Heart right ventricle (tissue), 16 donors: ENCODE measurements around the gene HDGFL1. TPM values are rescaled to one million over a fixed set of nuclear protein-coding genes. Genes with fewer than 3 reads are reported as not detected.

ENCODE experiments used
- ATAC-seq, 8 donors: fragments of 200-7000 bp; cut with Tn5 transposase; one replicate each; pipeline ENCODE4 v1.9.1; 2020; ENCODE audit warnings: mild to moderate bottlenecking in 8 of 8, moderate library complexity in 8 of 8, moderate number of reproducible peaks in 1 of 8
- DNase-seq, 2 donors: peaks; one replicate each; pipeline ENCODE4 v3.0.0-alpha.2; 2020
- H3K27ac ChIP-seq, 10 donors: fragments of 200-600 bp; sonication (generic) in 2 of 10; one replicate each; pipeline versions ENCODE4 v1.5.0 to v1.8.0; 2020 to 2022; ENCODE audit warnings: mild to moderate bottlenecking in 3 of 10
- H3K27me3 ChIP-seq, 7 donors: fragments of 200-600 bp; one replicate each; pipeline ENCODE4 v1.8.0; 2021 to 2022; ENCODE audit warnings: mild to moderate bottlenecking in 2 of 7
- H3K36me3 ChIP-seq, 9 donors: fragments of 200-600 bp; sonication (generic) in 1 of 9; one replicate each; pipeline versions ENCODE4 v1.5.0 to v1.8.0; 2020 to 2022; ENCODE audit warnings: mild to moderate bottlenecking in 2 of 9
- H3K4me1 ChIP-seq, 9 donors: fragments of 200-600 bp; sonication (generic) in 1 of 9; one replicate each; pipeline versions ENCODE4 v1.5.0 to v1.8.0; 2020 to 2022; ENCODE audit warnings: mild to moderate bottlenecking in 4 of 9
- H3K4me3 ChIP-seq, 10 donors: fragments of 200-600 bp; sonication (generic) in 2 of 10; one replicate each; pipeline versions ENCODE4 v1.5.0 to v1.8.0; 2020 to 2022; ENCODE audit warnings: mild to moderate bottlenecking in 7 of 10, moderate library complexity in 2 of 10
- H3K9me3 ChIP-seq, 11 donors: fragments of 200-600 bp in 10 of 11; sonication (generic) in 2 of 11; one replicate each; pipeline versions ENCODE4 v1.5.0 to v1.8.0; 2013 to 2022; ENCODE audit warnings: mild to moderate bottlenecking in 2 of 11, control low read depth in 1 of 11, moderate library complexity in 1 of 11
- CTCF ChIP-seq, 9 donors: fragments of 200-600 bp; sonication (generic) in 2 of 9; IDR thresholded peaks; one replicate each; pipeline versions ENCODE4 v1.5.0 to v1.8.0; 2021 to 2022; ENCODE audit warnings: antibody characterized with exemption in 9 of 9, mild to moderate bottlenecking in 5 of 9, moderate library complexity in 1 of 9
- whole genome bisulfite sequencing, 2 donors: extraction: QIAGEN DNeasy Blood & Tissue Kit; methylation state at CpG; one replicate each; pipeline ENCODE4 v1.1.7; 2013; ENCODE audit warnings: inconsistent platforms in 1 of 2; 5-methylcytosine and 5-hydroxymethylcytosine counted together
- intact Hi-C, 10 donors: fragments of 100-400 bp; cut with DNase I; formaldehyde crosslinking; loops; one replicate each; pipeline versions ENCODE4 v1.11.1 to v1.14.2; 2022
- polyA plus RNA-seq, 2 donors: library from polyadenylated mRNA; stranded (reverse); fragments of 200-250 nt; gene quantifications; one replicate each; pipeline ENCODE4 v1.2.3, GENCODE V29; 2013
- total RNA-seq, 10 donors: library from RNA; stranded (reverse); fragmentation: NEBNext Ultra II Directional in 3 of 10; extraction: Animal tissue kit (Norgen Biotek cat#: 25700) in 3 of 10; gene quantifications; one replicate each; pipeline versions ENCODE4 v1.2.1 to v1.2.4, GENCODE V29; 2021 to 2023
- donor health status: Arrhythmogenic right ventricular cardiomyopathy.
- donor health status: ischemic (EF 13 %, LVEDD 7.1; RV severe dilation, severe dysfunction).
- donor health status: healthy with polysubstance abuse.
- donor health status: DM: no; HTN: yes; CAD: no.
- donor health status: DM: no; HTN: no; CAD: no.
- donor health status: ischemic (EF 25% LVEDD 6.9; RV normal size, moderate dysfunction).
- donor health status: ischemic (EF 25% LVEDD 5.7; RV mildly dilated, moderate dysfunction).
- donor health status: healthy.
- donor health status: DM: yes; HTN: yes; CAD: no.
- donor health status: Ischemic cardiomyopathy.
- donor health status: ischemic (EF 35%, LVEDD 5.7; RV mildly dilated, moderate dysfunction).
- donor health status: nonischemic (EF 11% LVEDD 7.7; RV severe dilation, severe dysfunction).
- donor health status: DM: yes; HTN: yes; CAD: no.
- donor health status: PGD.
- donor health status: ischemic (EF 29% LVEDD 5.4; RV normal size, mild dysfunction).
- donor health status: nonischemic (EF 23%, LVEDD 6.1; RV moderate dilation, normal function).

HDGFL1 gene
- total and polyA plus RNA-seq, 12 donors = not detected

- no peak for DNase-seq
- H3K27me3 ChIP-seq = no peaks in the 10 kb centered on the region
- intact Hi-C loops = no loop called here
- H3K4me1 ChIP-seq = peaks cover 0 to 18% (median 6%) of the 10 kb centered on the region in 9 donors
- no peaks in the 10 kb centered on the region for H3K36me3 ChIP-seq
- no peak for ATAC-seq
- no peak overlapping the region for H3K27ac ChIP-seq
- 92 to 99% methylated on average over 1 of the region's 1 CpG for WGBS, 2 donors
- no peaks in the 10 kb centered on the region for H3K9me3 ChIP-seq
- no peak for TF ChIP-seq CTCF (IDR thresholded peaks at IDR 0.05)
- H3K4me3 ChIP-seq = no peak overlapping the region
Observed at GRCh38 chr6:22546236-22546635, 23.1 kb upstream of the HDGFL1 start.

GRCh38 chr6:22550971-22551670 lies 18.2 kb upstream of the HDGFL1 start:
- Histone ChIP-seq H3K4me3 (no peak overlapping the region), H3K36me3 (no peaks in the 10 kb centered on the region), H3K27ac (no peak overlapping the region), H3K4me1 (peaks cover 0 to 3% (median 0%) of the 10 kb centered on the region in 9 donors), H3K9me3 (no peaks in the 10 kb centered on the region), H3K27me3 (no peaks in the 10 kb centered on the region)
- ATAC-seq (no peak), DNase-seq (no peak)
- TF ChIP-seq CTCF (IDR thresholded peaks at IDR 0.05) = no peak
- intact Hi-C loops = no loop called here
- 95 to 96% methylated on average over 2 of the region's 2 CpGs for WGBS, 2 donors

GRCh38 chr6:22556266-22556665 lies 13.1 kb upstream of the HDGFL1 start:
- no peak overlapping the region for H3K4me3 ChIP-seq
- ATAC-seq = peak in 4 of 8 donors; percentile 51 to 75 (median 64)
- H3K36me3 ChIP-seq = no peaks in the 10 kb centered on the region
- no peak for TF ChIP-seq CTCF (IDR thresholded peaks at IDR 0.05)
- no peaks in the 10 kb centered on the region for H3K9me3 ChIP-seq
- 39 to 61% methylated on average over 2 of the region's 2 CpGs for WGBS, 2 donors
- intact Hi-C loops = no loop called here
- no peaks in the 10 kb centered on the region for H3K27me3 ChIP-seq
- peaks cover 0 to 10% (median 0%) of the 10 kb centered on the region in 9 donors for H3K4me1 ChIP-seq
- peak in 1 of 2 donors; percentile 13 for DNase-seq
- peak overlapping the region in 3 of 10 donors; percentile 10 to 33 (median 24) for H3K27ac ChIP-seq

GRCh38 chr6:22557007-22557406 lies 12.4 kb upstream of the HDGFL1 start:
- TF ChIP-seq CTCF (IDR thresholded peaks at IDR 0.05) = no peak
- Histone ChIP-seq H3K4me3 (no peak overlapping the region), H3K36me3 (no peaks in the 10 kb centered on the region), H3K9me3 (no peaks in the 10 kb centered on the region), H3K27ac (peak overlapping the region in 1 of 10 donors; percentile 24), H3K27me3 (no peaks in the 10 kb centered on the region), H3K4me1 (peaks cover 0 to 10% (median 0%) of the 10 kb centered on the region in 9 donors)
- peak in 1 of 8 donors; percentile 30 for ATAC-seq
- WGBS, 2 donors = 81 to 85% methylated on average over 6 of the region's 6 CpGs
- intact Hi-C loops = no loop called here
- no peak for DNase-seq
